ENCODE measurements around the gene CCDC85B.

CCDC85B gene

GRCh38 chr11:65934014-65934413 lies 43.5 kb downstream of the CCDC85B start:
- DNase-seq (ENCODE audit: low read depth): no peak

GRCh38 chr11:65937766-65938165 lies 47.3 kb downstream of the CCDC85B start:
- DNase-seq (ENCODE audit: low read depth): no peak
